ENCODE results near the gene SNTN. TPM values are rescaled to one million over a fixed set of nuclear protein-coding genes. Genes with fewer than 3 reads are reported as not detected.

Gene SNTN
- total and polyA plus RNA-seq, 2 of the 13 experiments (the other 11 are each of a cell fraction or from before 2014, with no cell fraction given): not detected

DNA sequence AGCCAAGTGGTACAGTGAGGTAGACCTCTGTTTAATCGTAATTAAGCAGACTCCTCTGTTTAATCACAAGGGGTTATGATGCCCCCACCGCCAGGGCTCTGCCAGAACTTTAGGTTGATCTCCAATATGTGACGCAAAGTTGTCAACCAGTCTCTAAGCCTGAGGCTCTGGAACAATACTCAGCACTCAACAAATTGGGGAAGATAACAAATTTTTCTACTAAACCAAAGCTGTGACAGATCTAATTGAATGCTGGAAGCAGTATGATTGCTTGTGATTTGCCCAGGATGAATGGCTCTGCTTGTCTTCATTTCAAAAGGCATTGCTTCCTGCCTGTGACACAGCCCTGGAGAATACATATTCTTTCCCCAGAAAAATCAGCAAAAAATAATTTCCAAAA is 57.1 kb downstream of the SNTN start:
- H3K79me2 ChIP-seq (ENCODE audit: insufficient read depth, low read length): no peaks in the 10 kb centered on the region
- H3K4me1 ChIP-seq (ENCODE audit: insufficient read depth, low read length): no peaks in the 10 kb centered on the region
- H3K9me3 ChIP-seq (ENCODE audit: low read length): no peaks in the 10 kb centered on the region
- no peak overlapping the region for H3K9ac ChIP-seq (ENCODE audit: insufficient read depth, low read depth, low read length)
- no peak overlapping the region for H3K27ac ChIP-seq (ENCODE audit: extremely low read length, insufficient read depth, low read length)
- FAIRE-seq: no peak
- H3K27me3 ChIP-seq (ENCODE audit: control insufficient read depth in 1 of 2, insufficient read depth in 2 of 2, low read length in 2 of 2): no peaks in the 10 kb centered on the region
- H3K4me2 ChIP-seq (ENCODE audit: low read depth, low read length): no peak overlapping the region
- H2AFZ ChIP-seq (ENCODE audit: low read length): no peak overlapping the region
- CTCF ChIA-PET (ENCODE audit: low intra/inter-chr PET ratio, low total read pairs): no interaction called here
- H3K4me3 ChIP-seq (replicated peaks in 1 of 3; ENCODE audit: insufficient read depth in 1 of 3, low read depth in 2 of 3, low read length in 3 of 3): no peak overlapping the region
- BruUV-seq (replicated peaks): no TSS peak
- TF ChIP-seq, protein P1, sequence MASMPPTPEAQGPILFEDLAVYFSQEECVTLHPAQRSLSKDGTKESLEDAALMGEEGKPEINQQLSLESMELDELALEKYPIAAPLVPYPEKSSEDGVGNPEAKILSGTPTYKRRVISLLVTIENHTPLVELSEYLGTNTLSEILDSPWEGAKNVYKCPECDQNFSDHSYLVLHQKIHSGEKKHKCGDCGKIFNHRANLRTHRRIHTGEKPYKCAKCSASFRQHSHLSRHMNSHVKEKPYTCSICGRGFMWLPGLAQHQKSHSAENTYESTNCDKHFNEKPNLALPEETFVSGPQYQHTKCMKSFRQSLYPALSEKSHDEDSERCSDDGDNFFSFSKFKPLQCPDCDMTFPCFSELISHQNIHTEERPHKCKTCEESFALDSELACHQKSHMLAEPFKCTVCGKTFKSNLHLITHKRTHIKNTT (CRISPR knock-in tag; IDR thresholded peaks at IDR 0.05): no peak
- no peak for TF ChIP-seq ZNF562 (CRISPR knock-in tag; IDR thresholded peaks at IDR 0.05; ENCODE audit: borderline replicate concordance)
- TF ChIP-seq, protein P2, sequence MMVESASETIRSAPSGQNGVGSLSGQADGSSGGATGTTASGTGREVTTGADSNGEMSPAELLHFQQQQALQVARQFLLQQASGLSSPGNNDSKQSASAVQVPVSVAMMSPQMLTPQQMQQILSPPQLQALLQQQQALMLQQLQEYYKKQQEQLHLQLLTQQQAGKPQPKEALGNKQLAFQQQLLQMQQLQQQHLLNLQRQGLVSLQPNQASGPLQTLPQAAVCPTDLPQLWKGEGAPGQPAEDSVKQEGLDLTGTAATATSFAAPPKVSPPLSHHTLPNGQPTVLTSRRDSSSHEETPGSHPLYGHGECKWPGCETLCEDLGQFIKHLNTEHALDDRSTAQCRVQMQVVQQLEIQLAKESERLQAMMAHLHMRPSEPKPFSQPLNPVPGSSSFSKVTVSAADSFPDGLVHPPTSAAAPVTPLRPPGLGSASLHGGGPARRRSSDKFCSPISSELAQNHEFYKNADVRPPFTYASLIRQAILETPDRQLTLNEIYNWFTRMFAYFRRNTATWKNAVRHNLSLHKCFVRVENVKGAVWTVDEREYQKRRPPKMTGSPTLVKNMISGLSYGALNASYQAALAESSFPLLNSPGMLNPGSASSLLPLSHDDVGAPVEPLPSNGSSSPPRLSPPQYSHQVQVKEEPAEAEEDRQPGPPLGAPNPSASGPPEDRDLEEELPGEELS (CRISPR knock-in tag; IDR thresholded peaks at IDR 0.05): no peak
- no peak for TF ChIP-seq ZNF432 (CRISPR knock-in tag; IDR thresholded peaks at IDR 0.05; ENCODE audit: borderline replicate concordance)
- TF ChIP-seq GZF1 (CRISPR knock-in tag; IDR thresholded peaks at IDR 0.05): no peak
- TF ChIP-seq MAFF (IDR thresholded peaks at IDR 0.05; ENCODE audit: low read depth, low read length): no peak
- TF ChIP-seq, protein P3, sequence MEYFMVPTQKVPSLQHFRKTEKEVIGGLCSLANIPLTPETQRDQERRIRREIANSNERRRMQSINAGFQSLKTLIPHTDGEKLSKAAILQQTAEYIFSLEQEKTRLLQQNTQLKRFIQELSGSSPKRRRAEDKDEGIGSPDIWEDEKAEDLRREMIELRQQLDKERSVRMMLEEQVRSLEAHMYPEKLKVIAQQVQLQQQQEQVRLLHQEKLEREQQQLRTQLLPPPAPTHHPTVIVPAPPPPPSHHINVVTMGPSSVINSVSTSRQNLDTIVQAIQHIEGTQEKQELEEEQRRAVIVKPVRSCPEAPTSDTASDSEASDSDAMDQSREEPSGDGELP (IDR thresholded peaks at IDR 0.05; ENCODE audit: borderline replicate concordance, low read depth): no peak
- no peak for TF ChIP-seq NONO (IDR thresholded peaks at IDR 0.05)
- no peak for TF ChIP-seq NONO (CRISPR knock-in tag; conservative IDR thresholded peaks at IDR 0.05)
- TF ChIP-seq MXD4 (CRISPR knock-in tag; IDR thresholded peaks at IDR 0.05): no peak
- no peak for TF ChIP-seq SAP130 (CRISPR knock-in tag; IDR thresholded peaks at IDR 0.05; ENCODE audit: low read depth)
- no peak for ATAC-seq
- intact Hi-C loops (cut with micrococcal nuclease; ENCODE audit: unreplicated experiment) (no loop called here), in situ Hi-C loops (cut with HindIII; ENCODE audit: extremely low pct_ligation_motif_present, low pct_unique_long_range_greater_than_20kb) (no loop called here)
- WGBS (ENCODE audit: low lambda C conversion rate): 33% methylated on average over 3 of the region's 3 CpGs
- POLR2A ChIA-PET: no interaction called here
- no peaks in the 10 kb centered on the region for H4K20me1 ChIP-seq (ENCODE audit: insufficient read depth, low read length)
- no peak for DNase-seq (ENCODE audit: low spot score)
- H3K36me3 ChIP-seq (replicated peaks in 1 of 2; ENCODE audit: control insufficient read depth in 1 of 2, insufficient read depth in 2 of 2, low read length in 2 of 2): no peaks in the 10 kb centered on the region

Other genes with a start within 250 kb of the SNTN start
- not detected in 2 replicates for gene C3orf49, start 166.6 kb downstream of the SNTN start, total RNA-seq (2016; rRNA removed; fragmentation: Illumina TruSeq; extraction: Trizol)
- not detected in 2 replicates for gene C3orf49, start 166.6 kb downstream of the SNTN start, polyA plus RNA-seq (2011; rRNA removed)
- gene THOC7, start 211.1 kb downstream of the SNTN start, total RNA-seq (2016; rRNA removed; fragmentation: Illumina TruSeq; extraction: Trizol): 63.5 and 80.4 TPM in 2 replicates
- gene THOC7, start 211.1 kb downstream of the SNTN start, polyA plus RNA-seq (2011; rRNA removed): 26.5 and 32.8 TPM in 2 replicates
- gene ATXN7, start 211.2 kb downstream of the SNTN start, total RNA-seq (2016; rRNA removed; fragmentation: Illumina TruSeq; extraction: Trizol): 5.4 and 13.8 TPM in 2 replicates
- 18.7 and 20.0 TPM in 2 replicates for gene ATXN7, start 211.2 kb downstream of the SNTN start, polyA plus RNA-seq (2011; rRNA removed)

Measured in HepG2 (cell line).